G401 (cell line): Measurements from ENCODE around the gene PLEKHG4B. TPM values are rescaled to one million over a fixed set of nuclear protein-coding genes. Genes with fewer than 3 reads are reported as not detected.
"Not testable (repeated sequence)": the region's sequence is repeated elsewhere in the genome, so short reads cannot be mapped to it uniquely, and the experiment has no call there.

ENCODE experiments used
- DNase-seq: peaks from one replicate; pipeline ENCODE4 v3.0.0-alpha.2; 2015; ENCODE audit warnings: low spot score
- in situ Hi-C: cut with HindIII; loops from 2 replicates; pipeline ENCODE4 v1.10.0; 2016; ENCODE audit warnings: low sequenced_read_pairs, mixed read lengths
- total RNA-seq: library from RNA; depleted of rRNA; stranded (reverse); fragments of >200 nt; shearing (Covaris generic); gene quantifications from 2 replicates; pipeline ENCODE4 v1.2.3, GENCODE V29; 2014

The PLEKHG4B gene
- total RNA-seq, 1 experiment from 2014 or later, result 4.5 TPM

DNA sequence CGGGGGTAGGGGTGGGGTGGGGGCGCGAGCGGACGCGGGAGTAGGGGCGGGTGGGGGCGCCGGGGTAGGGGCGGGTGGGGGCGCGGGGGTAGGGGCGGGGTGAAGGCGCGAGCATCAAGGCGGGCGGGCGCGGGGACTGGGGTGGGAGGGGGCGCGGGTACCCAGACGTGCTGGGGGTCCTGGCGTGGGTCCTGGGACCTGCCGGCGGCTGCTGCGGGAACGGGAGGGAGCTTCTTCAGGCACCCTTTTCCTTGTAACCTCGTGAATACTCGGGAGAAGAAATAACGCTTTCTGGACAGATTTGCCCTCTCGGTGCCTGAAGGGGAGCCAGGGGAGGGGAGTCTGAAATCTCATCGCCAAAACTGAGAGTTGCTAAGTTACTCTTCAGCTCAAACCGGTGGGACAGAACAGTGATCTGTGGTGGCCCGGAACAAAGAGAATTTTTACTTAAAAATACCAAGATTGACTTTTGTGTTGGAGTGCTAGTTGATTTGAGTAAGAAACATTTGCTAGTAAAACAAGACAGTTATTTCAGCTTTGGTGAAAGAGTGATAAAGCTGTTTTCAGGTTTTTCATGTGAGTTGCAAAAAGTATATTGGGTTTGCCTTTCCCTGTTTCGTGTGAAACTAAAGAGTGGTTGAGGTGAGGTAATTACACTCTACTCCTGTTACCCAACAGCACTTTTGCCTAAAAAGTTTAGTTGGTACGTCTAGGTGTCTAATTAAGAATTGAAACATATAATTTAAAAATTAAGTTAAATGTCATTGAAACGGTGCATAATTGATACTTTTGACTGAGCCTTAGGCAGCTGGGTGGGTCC, 643 bp downstream of the PLEKHG4B start:
- DNase-seq, result no peak
- in situ Hi-C loops, result no loop called here

DNA sequence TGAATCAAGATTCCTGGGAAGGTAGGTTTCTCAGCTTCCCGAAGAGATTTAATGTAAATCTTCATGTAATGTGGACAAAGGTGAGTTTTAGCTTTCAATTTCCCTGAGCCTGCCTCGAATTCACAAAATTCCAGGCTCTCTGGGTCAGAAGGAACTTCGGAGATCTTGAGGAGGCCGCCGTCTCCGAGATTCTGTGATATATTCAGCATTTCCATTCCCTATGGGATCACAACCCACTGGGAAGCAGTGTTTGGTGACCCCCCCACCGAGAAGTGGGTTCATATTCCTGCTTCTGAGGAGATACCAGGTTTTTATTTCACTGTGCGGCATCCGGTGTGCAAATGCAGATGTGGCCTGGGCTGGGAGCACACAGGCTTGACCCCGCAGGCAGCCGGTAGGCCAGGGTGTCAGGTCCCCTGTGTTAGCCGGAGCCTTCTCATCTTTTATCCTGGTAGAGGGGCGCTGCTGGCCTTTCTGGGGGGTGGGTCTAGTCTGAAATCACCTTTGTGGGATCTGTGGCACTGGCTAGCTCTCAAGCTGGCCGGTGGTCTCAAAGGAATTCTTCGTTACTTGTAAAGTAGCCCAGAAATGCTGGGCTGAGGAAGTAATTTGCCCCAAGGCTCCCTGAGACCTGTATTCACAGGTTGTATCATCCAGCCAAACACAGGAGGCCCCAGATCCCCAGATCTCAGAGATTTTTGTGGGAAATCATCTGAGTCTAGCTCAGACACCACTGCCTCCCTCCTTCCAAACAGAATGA, 1.4 kb downstream of the PLEKHG4B start:
- in situ Hi-C loops, result no loop called here
- no peak for DNase-seq

DNA sequence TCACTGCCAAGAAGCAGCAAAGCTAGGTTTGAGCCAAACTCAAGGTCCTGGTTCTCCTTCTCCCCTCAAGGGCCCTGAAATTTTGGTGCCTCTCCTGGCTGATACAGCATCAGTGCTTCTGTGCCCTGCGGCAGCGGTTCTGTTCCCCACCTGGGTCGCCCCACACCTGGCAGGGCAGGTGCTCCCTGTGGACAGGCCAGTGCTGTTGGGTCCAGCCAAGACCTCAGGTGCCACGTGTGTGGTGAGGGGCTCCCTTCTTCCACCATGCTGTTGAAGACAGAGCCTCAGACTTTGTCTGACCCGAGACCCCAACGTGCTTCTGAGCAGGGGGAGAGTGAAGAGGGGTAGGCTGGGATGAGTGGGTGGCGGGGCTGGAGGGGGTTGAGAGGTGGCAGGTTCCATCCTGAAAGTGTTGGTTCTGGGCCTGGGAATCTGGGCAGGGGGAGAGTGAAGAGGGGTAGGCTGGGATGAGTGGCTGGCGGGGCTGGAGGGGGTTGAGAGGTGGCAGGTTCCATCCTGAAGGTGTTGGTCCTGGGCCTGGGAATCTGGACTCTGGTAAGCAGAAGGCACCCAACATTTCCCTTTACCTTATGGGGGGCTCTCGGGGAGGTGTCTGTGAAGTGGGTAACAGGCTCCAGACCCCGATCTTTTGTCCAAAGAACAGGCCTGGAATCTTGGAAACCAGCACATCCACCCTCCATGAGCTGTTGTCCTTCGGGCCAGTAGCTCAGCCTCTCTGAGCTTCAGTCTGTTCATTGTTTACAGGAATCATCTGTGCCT, 2.3 kb downstream of the PLEKHG4B start:
- in situ Hi-C loops, result no loop called here
- no peak for DNase-seq

DNA sequence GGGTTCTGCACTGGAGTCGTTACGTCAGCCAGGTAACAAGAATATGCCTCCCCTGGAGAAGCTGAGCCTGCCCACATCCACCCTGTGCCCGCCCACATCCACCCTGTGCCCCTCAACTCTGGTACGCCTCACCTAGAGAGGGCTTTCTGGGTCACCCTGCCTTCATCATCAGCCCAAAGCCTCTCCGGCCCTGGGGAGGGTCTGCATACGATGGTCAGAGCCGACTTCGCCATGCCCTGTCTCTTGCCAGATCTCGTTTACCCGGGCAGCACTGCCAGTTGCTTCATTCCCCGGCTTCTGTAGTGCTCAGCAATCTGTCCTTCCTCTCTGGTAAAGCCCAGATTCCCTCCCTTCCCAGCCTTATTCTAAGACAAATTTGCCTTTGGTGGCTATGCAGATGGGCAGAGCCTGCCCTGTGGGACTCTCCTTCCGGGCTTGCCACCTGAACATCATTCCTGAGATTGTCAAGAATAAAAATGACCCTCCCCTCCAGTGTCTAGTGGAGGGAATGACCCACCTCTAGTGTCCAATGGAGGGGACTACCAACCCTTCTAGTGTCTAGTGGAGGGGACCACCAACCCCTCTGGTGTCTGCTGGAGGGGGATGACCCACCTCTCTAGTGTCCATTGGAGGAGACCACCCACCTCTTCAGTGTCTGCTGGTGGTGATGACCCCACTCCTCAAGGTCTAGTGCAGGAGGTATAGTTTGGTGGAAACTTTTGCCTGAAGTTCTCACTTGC, 3.4 kb downstream of the PLEKHG4B start:
- in situ Hi-C loops, result no loop called here
- no peak for DNase-seq

DNA sequence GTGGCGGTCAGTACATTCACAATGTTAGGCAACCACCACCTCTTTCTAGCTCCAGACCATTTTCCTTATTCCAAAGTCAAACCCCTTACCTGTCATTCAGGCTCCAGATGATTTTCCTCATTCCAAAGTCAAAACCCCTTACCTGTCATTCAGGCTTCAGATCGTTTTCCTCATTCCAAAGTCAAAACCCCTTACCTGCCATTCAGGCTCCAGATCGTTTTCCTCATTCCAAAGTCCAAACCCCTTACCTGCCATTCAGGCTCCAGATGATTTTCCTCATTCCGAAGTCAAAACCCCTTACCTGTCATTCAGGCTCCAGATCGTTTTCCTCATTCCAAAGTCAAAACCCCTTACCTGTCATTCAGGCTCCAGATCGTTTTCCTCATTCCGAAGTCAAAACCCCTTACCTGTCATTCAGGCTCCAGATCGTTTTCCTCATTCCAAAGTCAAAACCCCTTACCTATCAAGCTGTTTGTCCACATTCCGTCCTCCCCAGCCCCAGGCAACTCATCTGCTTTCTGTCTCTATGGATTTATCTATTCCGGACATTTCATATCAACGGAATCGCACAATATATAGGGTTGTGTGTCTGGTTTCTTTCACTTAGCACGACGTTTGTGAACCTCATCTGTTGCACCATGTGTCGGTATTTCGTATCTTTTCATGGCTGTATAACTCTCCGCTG, 5.2 kb downstream of the PLEKHG4B start:
- in situ Hi-C loops, result no loop called here
- no peak for DNase-seq

DNA sequence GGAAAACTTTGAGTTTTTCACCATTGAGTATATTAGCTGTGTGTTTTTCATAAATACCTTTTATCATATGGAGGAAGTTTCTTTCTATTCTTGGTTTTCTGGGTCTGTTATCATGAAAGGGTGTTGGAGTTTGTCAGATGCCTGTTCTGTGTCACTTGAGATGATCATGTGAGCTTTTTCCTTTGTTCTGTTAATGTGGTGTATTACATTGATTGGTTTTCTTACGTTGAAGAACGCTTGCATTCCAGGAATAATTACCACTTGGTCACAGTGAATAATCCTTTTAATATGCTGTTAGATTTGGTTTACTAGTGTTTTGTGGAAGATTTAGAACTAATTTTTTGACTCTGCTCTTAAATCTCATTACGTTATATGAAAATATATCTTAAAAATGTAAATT, 7.8 kb downstream of the PLEKHG4B start:
- in situ Hi-C loops, result no loop called here
- DNase-seq, result no peak

DNA sequence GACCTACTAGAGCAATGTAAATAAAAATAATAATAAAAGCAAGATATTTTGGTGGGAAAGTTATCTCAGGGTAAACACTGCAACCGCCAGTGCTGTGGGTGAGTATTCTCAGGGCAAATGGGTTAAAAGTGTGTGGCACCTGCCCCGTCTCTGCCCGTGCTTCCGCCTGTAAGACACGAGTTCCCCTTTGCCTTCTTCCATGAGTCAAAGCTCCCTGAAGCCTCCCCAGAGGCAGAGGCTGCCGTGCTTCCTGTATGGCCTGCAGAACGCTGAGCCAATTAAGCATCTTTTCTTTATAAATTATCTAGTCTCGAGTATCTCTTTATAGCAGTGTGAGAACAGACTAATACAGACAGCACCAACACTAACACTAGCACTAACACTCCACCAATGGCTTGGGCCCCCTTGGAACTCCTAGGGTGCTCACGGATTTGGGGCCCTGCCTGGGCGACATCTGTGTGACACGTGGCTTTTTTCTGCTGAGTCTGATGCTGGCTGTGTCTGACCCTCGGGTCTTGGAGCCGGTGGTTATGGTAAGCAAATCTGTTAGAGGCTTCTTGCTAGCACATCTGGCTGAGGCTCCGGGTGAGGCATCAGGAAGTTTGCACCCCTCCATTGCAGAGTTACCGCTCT, 10.6 kb downstream of the PLEKHG4B start:
- in situ Hi-C loops, result no loop called here
- DNase-seq, result no peak

DNA sequence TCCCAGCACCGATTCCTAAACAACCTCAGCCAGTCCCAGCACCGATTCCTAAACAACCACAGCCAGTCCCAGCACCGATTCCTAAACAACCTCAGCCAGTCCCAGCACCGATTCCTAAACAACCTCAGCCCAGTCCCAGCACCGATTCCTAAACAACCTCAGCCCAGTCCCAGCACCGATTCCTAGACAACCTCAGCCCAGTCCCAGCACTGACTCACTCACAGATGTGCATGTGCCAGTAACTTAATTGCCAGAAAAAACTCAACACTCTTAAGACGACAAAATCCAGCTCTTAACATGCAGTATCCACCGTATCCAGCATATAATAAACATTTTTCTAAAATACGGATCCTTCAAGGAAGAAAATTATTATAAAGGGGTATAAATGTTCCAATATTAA, 12.1 kb downstream of the PLEKHG4B start:
- DNase-seq, in situ Hi-C loops: not testable (repeated sequence)

DNA sequence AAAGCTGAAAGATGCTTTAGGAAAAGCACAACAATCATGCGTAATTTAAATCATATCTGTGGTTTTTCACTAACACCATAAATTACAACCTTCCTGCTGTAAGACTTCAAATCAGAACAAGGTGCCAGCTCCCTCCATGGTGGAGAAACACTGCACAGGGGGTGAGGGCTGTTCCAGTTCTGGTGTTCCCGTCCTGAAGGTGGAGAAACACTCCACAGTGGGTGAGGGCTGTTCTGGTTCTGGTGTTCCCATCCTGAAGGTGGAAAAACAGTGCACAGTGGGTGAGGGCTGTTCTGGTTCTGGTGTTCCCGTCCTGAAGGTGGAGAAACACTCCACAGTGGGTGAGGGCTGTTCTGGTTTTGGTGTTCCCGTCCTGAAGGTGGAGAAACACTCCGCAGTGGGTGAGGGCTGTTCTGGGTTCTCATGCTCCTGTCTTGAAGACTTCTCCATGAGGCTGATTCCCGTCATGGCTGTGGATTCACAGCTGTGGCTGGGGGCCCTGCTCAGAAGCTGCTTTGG, 12.9 kb downstream of the PLEKHG4B start:
- in situ Hi-C loops, result no loop called here
- DNase-seq, result no peak

DNA sequence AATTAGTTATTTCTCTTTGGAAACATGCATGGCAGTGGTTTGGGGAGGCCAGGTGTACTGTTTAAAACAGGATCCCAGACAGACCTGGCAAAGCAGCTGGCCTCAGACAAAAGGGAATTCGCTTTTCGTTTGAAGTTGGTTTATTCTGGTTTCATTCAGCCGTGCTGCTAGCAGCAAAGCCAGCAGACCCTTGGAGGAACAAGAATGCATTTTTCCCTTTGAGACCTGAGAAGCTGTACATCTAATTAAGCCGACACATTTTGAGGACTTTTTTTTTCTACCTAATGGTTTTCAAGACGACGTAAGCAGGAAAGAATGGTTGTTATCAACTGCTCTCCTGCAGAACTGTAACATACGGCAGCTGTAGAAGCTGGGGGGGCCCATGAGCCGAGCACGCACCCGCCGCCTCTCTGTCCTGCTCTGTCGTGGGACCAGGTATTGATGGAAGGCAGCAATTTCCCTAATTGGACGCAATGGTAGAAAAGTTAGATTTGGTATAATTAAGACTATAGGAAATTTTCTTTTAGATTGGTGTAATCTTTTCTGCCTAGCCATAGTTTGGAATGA, 13.6 kb downstream of the PLEKHG4B start:
- DNase-seq, result no peak
- in situ Hi-C loops, result no loop called here

DNA sequence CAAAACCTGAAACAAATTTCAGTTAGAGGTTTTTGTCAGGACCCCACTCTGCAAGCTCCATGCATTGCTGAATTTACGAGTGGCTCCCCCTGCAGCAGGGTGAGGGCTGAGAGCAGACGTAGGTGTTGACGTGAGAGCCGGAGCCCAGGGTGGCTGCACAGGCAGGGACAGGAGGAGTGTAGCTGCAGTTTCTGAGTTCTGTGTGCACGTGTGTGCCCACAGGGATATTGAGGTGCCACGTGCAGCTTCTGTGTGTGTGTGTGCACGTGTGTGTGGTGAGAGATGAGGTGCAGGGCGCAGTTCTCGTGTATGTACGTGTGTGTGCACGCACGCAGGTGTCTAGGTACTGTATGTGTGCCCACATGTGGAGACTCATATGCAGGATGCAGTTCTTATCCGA, 14.6 kb downstream of the PLEKHG4B start:
- DNase-seq, result no peak
- in situ Hi-C loops, result no loop called here

DNA sequence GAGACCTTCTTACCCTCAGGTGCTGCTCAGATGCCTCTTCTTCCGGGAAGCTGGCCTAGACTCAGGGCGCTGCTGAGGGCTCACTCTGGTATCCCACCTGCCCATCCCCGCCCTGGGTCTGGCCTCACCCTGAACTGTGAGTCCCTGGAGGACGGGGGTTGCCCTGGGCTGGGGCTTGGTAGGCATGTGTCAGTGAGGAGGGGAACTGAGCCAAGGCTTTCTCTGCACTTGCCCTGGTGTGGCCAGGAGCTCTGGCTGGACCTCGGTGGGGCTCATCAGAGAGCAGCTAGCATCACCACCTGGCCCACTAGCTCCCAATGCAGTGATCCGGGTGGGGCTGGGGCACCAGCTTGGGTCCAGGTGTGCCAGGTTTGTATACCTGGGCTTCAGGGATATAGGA, 15.6 kb downstream of the PLEKHG4B start:
- in situ Hi-C loops, result no loop called here
- no peak for DNase-seq

DNA sequence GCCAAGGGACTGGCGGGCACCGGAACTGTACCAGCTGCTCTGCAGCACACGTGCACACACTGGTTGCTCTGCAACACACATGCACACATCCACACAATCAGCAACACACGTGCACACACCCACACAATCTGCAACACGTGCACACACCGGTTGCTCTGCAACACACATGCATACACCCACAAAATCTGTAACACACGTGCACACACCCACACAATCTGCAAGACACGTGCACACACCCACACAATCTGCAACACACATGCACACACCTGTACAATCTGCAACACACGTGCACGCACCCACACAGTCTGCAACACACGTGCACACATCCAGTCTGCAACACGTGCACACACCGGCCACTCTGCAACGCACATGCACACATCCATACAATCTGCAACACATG, 17.9 kb downstream of the PLEKHG4B start:
- DNase-seq, result no peak
- in situ Hi-C loops, result no loop called here

DNA sequence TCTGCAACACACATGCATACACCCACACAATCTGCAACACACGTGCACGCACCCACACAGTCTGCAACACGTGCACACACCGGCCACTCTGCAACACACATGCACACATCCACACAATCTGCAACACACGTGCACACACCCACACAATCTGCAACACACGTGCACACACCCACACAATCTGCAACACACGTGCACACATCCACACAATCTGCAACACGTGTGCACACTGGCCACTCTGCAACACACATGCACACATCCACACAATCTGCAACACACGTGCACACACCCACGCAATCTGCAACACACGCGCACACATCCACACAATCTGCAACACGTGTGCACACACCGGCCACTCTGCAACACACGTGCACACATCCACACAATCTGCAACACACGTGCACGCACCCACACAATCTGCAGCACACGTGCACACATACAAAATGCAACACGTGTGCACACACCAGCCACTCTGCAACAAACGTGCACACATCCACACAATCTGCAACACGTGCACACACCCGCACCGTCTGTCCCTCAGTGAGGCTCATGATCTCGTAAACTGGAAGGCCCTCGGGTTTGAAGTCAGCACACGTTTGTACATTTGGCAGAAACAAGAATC, 18.4 kb downstream of the PLEKHG4B start:
- in situ Hi-C loops, result no loop called here
- no peak for DNase-seq

DNA sequence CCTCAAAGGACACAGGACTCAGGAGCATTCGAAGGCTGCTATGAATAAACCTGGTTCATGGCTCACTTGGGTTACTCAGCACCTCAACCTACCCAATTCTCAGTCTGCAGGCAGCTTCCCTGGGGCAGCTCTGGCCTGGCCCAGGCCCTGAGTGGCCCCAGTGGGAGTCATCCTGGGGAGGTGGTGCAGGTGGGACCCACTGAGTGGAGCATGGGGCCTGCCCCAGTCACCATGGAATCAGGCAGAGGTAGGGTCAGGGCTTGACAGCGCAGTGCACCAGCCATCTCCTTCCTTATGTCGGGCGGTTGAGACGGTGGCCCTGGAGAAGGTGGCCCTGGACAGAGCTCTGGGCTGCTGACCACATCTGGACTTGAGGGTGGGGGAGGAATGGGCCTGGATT, 19.2 kb downstream of the PLEKHG4B start:
- DNase-seq, result no peak
- in situ Hi-C loops, result no loop called here

DNA sequence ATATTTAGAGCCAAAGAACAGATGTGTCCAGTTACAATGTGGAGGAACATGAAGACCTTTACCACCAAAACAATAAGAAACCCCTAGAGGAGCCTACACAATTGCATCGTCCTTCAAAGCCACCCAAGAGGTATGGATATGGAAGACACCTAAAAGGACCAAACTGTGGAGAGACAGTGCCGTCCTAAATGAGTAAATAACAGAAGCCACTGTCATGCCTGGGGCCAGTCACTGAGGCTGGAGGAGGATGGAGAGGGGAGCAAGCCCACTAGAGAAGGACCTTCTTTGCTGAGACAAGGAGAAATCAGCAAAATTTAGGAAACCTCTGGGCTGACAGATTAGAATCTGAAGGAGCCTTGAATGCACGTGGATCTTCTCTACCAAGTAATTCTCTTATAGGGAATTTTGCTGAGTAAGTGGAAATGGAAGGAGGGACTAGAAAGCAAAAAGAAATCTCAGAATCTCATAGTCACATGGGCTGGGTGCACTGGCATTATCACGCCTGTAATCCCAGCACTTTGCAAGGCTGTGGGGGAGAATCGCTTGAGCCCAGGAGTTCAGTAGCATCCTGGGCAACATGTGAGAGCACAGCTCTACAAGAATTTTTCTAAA, 27.6 kb downstream of the PLEKHG4B start:
- in situ Hi-C loops, result no loop called here

DNA sequence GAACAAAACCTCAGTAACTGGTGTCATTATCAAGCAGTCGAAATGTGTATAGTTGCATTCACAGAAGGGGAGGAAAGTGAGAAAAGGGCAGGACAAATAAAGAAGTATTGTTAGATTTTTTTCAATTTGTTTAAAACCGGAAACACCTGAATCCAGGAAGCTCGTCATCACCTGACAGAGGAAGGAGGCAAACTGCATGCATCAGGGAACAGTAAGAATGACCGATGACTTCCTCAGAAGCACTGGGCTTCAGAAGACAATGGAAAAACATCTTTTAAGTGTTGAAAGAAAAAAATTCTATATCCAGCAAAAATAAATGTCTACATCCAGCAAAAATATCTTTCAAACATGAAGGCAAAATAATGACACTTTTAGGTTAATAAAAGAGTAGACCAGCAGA, 29.5 kb downstream of the PLEKHG4B start:
- in situ Hi-C loops, result no loop called here

More for the DNA sequence above, 27.6 kb downstream of the PLEKHG4B start:
- DNase-seq, result no peak

More for the DNA sequence above, 29.5 kb downstream of the PLEKHG4B start:
- no peak for DNase-seq
